Skeletal muscle tissue (tissue), 4 donors: ENCODE results near the gene SPACA7. TPM values are rescaled to one million over a fixed set of nuclear protein-coding genes. Genes with fewer than 3 reads are reported as not detected.

ENCODE experiments used
- H3K27ac ChIP-seq: one replicate; pipeline ENCODE4 v1.7.0; 2013; ENCODE audit warnings: mild to moderate bottlenecking, low read depth, low read length, inconsistent platforms
- H3K27me3 ChIP-seq, 3 donors: one replicate each; pipeline ENCODE4 v1.7.0; 2013; ENCODE audit warnings: low read length in 3 of 3; ENCODE audit not compliant: control insufficient read depth in 3 of 3, insufficient read depth in 3 of 3
- H3K36me3 ChIP-seq, 3 donors: one replicate each; pipeline ENCODE4 v1.7.0; 2013; ENCODE audit warnings: low read length in 3 of 3; ENCODE audit not compliant: control insufficient read depth in 3 of 3, insufficient read depth in 3 of 3
- H3K4me1 ChIP-seq, 3 donors: one replicate each; pipeline ENCODE4 v1.7.0; 2013; ENCODE audit warnings: low read length in 3 of 3, mild to moderate bottlenecking in 3 of 3; ENCODE audit not compliant: control insufficient read depth in 3 of 3, insufficient read depth in 3 of 3
- H3K4me3 ChIP-seq, 3 donors: one replicate each; pipeline ENCODE4 v1.7.0; 2013; ENCODE audit warnings: low read length in 3 of 3
- H3K9ac ChIP-seq, 3 donors: one replicate each; pipeline ENCODE4 v1.7.0; 2013; ENCODE audit warnings: low read length in 3 of 3, mild to moderate bottlenecking in 3 of 3, moderate library complexity in 2 of 3, low read depth in 1 of 3
- H3K9me3 ChIP-seq, 3 donors: one replicate each; pipeline ENCODE4 v1.7.0; 2013; ENCODE audit warnings: low read length in 3 of 3; ENCODE audit not compliant: control insufficient read depth in 3 of 3
- total RNA-seq: library from RNA; depleted of rRNA; stranded (reverse); fragments of >200 nt; gene quantifications from one replicate; pipeline ENCODE4 v1.2.3, GENCODE V29; 2014
- donor health status: Osteomylitis.

Gene SPACA7
- total RNA-seq, 1 donor from 2014 or later = not detected

DNA sequence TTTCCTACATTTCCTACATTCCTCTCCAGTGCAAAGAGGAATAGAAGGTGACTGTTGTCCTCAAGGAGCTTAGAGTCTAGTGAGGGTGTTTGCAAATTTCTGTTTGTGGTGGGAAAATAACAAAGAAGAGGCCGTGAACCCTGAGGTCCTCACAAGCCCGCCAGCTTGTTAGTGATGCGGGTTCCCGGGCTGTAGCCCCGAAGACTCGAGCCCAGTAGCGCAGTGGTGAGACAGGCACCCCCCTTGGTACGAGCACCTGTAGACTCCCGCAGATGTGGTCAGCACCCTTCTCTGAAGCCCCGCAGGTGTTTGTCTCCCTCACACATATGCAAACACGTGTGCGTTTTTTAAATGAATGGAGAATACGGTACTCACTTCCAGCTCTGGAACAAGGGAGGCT is 26.5 kb upstream of the SPACA7 start:
- H3K4me1 ChIP-seq = no peaks in the 10 kb centered on the region
- no peaks in the 10 kb centered on the region for H3K36me3 ChIP-seq
- peaks cover 23 to 34% (median 25%) of the 10 kb centered on the region in 3 donors for H3K27me3 ChIP-seq
- H3K27ac ChIP-seq = no peak overlapping the region
- H3K9me3 ChIP-seq = no peaks in the 10 kb centered on the region
- H3K9ac ChIP-seq = no peak overlapping the region
- H3K4me3 ChIP-seq = no peak overlapping the region

DNA sequence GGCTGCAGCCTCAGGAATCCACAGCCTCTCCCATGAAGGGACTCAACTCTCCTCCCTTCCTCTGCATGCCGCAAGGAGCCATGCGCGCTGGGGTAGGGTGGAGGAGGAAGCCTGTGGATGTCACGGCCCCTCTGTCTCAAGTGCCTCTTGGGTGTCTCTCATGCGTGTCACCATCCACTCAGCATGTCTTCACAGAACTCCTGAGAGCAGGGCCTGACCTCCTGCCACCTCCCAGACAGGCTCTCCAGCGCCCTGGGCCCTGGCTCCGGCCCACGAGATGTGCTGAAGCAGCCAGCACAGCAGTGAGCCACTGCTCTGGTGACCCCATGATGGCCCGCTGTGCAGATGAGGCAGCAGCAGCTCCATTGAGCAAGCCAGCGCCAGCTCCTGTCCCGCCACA is 25.9 kb upstream of the SPACA7 start:
- Histone ChIP-seq H3K27me3 (peaks cover 23 to 33% (median 25%) of the 10 kb centered on the region in 3 donors), H3K27ac (no peak overlapping the region), H3K9me3 (no peaks in the 10 kb centered on the region)

DNA sequence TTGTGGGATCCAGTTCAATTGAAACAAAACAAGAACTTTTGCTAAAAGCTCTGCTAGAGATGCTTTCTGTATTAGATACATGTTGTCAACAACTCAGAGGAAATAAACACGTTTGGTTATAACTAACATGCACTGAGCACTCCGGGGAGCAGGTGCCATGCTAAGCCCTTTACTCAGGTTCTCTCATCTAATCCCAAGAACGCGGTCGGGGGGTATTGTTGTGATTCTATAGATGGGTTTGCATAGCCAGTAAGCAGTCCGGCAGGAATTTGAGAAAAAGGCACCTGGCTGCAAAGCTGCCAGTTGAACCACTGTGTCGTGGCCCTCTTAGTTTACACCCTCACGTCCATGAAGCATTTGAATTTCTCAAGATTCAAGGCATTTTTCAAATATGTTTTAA is 24.3 kb upstream of the SPACA7 start:
- Histone ChIP-seq H3K27ac (no peak overlapping the region), H3K4me3 (no peak overlapping the region), H3K9ac (no peak overlapping the region), H3K36me3 (no peaks in the 10 kb centered on the region), H3K4me1 (no peaks in the 10 kb centered on the region), H3K9me3 (no peaks in the 10 kb centered on the region), H3K27me3 (peaks cover 13 to 23% (median 16%) of the 10 kb centered on the region in 3 donors)

More for the DNA sequence above, 25.9 kb upstream of the SPACA7 start:
- Histone ChIP-seq H3K4me3 (no peak overlapping the region), H3K36me3 (no peaks in the 10 kb centered on the region), H3K4me1 (no peaks in the 10 kb centered on the region), H3K9ac (no peak overlapping the region)

DNA sequence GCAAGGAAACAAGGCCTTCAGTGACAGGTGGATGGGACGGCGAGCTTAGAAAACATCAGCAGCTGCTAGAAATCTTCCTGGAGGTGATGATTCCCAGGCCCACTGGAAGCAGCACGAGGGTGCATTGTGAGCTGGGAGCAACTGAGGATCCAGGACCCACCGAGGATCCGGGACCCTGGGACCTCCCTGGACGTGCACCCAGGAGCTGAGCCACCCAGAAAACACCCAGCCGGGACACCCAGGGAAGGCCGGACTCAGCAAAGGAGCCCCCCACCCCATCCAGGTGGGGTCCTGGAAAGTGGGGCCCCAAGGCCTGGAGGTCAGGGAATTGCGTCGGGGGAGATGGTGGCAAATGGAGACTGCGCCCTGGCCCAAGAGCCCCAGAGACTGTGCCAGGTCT is 22.3 kb upstream of the SPACA7 start:
- peaks cover 1 to 9% (median 9%) of the 10 kb centered on the region in 3 donors for H3K27me3 ChIP-seq

DNA sequence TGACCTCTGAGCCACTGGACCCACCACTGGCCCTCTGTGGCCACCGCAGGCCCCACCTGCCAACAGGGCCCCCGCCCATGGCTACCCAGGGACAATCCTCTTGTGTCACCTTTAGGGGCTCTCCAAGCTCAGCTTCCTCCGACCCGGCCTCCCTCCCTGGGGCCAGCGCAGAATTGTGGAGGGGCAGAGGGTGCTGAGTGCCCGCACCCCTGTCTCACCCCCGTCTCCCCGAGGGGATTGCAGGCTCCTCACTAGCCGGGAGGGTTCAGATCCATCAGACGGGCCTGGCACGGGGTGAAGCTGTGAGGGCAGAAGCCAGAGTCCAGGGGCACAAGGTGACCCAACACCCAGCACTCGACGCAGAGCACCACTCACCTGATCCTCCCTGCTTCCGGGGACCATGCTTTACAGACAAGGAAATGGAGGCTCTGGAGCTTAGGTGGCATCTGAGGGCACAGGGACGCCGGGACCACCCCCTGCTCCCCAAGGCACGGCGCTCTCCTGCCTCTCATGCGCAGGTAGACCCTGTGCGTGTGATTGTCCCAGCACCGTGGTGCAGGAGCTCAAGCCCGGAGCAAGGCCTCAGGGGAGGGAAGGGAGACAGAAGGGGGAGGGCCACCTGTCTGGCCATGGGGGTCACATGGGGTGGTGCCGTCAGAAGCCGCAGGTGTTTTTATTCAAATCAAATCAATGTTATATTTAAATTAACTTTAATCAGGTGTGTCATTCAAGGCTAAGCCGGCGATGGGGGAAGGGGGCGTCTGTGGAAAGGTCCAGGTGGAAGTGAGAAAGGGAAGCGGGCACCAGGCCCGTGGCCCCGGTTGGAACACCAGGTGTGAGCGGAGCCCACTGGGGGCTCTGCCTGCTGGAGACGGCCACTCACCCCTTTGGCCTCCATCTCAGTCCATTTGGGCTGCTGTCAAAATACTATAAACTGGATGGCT is 21.6 kb upstream of the SPACA7 start:
- Histone ChIP-seq H3K27me3 (peaks cover 0 to 9% (median 3%) of the 10 kb centered on the region in 3 donors), H3K36me3 (no peaks in the 10 kb centered on the region), H3K4me3 (no peak overlapping the region), H3K9ac (no peak overlapping the region), H3K9me3 (peaks cover 0 to 7% (median 3%) of the 10 kb centered on the region in 3 donors), H3K27ac (no peak overlapping the region), H3K4me1 (no peaks in the 10 kb centered on the region)

More for the DNA sequence above, 22.3 kb upstream of the SPACA7 start:
- H3K36me3 ChIP-seq = no peaks in the 10 kb centered on the region
- H3K4me3 ChIP-seq = no peak overlapping the region
- no peaks in the 10 kb centered on the region for H3K4me1 ChIP-seq
- H3K9ac ChIP-seq = no peak overlapping the region
- H3K27ac ChIP-seq = no peak overlapping the region
- H3K9me3 ChIP-seq = peaks cover 0 to 7% (median 0%) of the 10 kb centered on the region in 3 donors

DNA sequence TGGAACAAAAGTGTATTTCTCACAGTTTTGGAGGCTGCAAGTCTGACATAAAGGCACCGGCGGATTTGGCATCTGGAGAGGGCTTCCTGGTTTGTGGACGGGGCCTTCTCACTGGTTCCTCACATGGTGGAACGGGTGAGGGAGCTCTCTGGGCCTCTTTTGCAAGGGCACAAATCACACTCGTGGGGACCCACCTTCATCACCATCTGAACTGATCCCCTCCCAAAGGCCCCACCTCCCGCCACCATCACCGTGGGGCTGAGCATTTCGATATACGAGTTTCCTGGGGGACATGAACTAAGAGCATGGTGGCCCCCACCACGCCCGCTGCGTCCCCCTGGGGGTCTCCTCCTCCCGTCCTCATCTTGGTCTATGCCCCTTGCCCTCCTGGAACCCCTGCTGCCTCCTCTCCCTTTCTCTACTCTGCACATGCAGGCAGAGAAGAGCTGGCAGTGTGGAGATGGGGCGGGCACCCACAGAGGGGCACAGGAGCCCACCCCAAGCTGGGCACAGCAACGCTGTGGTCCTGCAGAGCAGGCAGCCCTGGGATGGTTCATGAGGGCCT is 20.8 kb upstream of the SPACA7 start:
- H3K4me3 ChIP-seq = no peak overlapping the region
- H3K9ac ChIP-seq = no peak overlapping the region
- no peak overlapping the region for H3K27ac ChIP-seq
- no peaks in the 10 kb centered on the region for H3K36me3 ChIP-seq
- H3K4me1 ChIP-seq = no peaks in the 10 kb centered on the region
- H3K9me3 ChIP-seq = peaks cover 0 to 7% (median 3%) of the 10 kb centered on the region in 3 donors
- H3K27me3 ChIP-seq = peaks cover 0 to 6% (median 2%) of the 10 kb centered on the region in 3 donors

DNA sequence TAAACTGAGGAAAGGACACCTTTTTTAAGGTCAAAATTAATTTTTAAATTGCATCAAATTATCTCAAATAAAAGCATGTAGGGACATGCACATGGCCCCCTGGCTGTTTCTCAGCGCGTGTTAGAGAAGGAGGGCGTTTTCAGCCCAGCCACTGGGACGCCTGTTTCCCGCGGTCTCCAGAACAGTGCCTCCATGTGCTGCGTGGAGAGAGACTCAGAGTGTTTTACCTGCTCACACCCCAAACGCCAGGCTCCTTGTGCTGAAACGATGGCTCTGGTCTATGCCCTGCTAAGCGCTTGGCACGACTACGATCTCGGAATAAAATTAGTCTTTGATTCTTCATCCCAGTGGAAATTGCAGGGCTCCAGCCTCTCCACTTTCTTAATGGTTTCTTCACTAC is 20.0 kb upstream of the SPACA7 start:
- no peak overlapping the region for H3K4me3 ChIP-seq
- peaks cover 0 to 3% (median 2%) of the 10 kb centered on the region in 3 donors for H3K27me3 ChIP-seq
- H3K9me3 ChIP-seq = peaks cover 3 to 7% (median 4%) of the 10 kb centered on the region in 3 donors

DNA sequence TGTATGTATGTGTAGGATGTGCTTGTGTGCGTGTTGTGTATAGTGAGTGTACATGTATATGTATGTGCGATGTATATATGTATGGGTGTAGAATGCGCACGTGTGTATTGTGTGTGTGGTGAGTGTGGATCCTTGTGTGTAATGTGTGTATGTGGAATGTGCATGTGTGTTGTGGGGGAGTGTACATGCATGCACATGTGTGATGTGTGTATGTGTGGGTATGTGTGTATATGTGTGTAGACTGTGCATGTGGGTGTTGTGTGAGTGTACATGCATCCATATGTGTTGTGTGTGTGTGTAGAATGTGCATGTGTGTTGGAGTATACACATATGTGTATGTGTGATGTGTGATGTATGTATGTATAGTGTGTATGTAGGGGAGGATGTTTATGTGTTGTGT is 18.0 kb upstream of the SPACA7 start:
- Histone ChIP-seq H3K36me3 (no peaks in the 10 kb centered on the region), H3K4me3 (no peak overlapping the region), H3K27me3 (peaks cover 0 to 2% (median 0%) of the 10 kb centered on the region in 3 donors), H3K9ac (no peak overlapping the region), H3K4me1 (no peaks in the 10 kb centered on the region), H3K9me3 (peaks cover 4 to 19% (median 7%) of the 10 kb centered on the region in 3 donors), H3K27ac (no peak overlapping the region)

More for the DNA sequence above, 20.0 kb upstream of the SPACA7 start:
- Histone ChIP-seq H3K27ac (no peak overlapping the region), H3K4me1 (no peaks in the 10 kb centered on the region), H3K9ac (no peak overlapping the region), H3K36me3 (no peaks in the 10 kb centered on the region)

DNA sequence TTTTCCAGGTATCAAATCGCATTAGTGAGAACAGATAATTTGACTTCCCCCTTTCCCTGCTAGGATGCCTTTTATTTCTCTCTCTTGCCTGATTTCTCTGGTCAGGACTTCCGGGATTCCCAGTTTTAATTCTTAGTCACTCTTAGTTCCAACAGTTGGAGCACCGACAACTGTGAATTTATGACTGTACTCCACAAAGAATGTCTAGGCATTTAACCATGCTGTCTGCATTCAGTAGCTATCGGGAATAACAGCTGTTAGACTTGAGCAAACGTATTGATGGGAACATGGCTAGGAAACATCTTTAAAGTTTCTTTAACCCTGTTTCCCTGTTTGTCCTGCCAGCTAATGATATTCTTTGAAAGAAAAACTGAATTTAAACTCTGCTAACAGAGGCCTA is 14.1 kb upstream of the SPACA7 start:
- H3K27me3 ChIP-seq = peaks cover 0 to 5% (median 3%) of the 10 kb centered on the region in 3 donors
- H3K4me3 ChIP-seq = no peak overlapping the region
- H3K4me1 ChIP-seq = no peaks in the 10 kb centered on the region
- no peaks in the 10 kb centered on the region for H3K36me3 ChIP-seq
- no peak overlapping the region for H3K27ac ChIP-seq
- H3K9me3 ChIP-seq = peaks cover 8 to 22% (median 10%) of the 10 kb centered on the region in 3 donors
- no peak overlapping the region for H3K9ac ChIP-seq
